ENCODE results near the gene MYBPC2. TPM values are rescaled to one million over a fixed set of nuclear protein-coding genes. Genes with fewer than 3 reads are reported as not detected.
A peak's percentile ranks its signal among the peaks of the same experiment; 100 is the strongest.
"Not testable (repeated sequence)": the region's sequence is repeated elsewhere in the genome, so short reads cannot be mapped to it uniquely, and the experiment has no call there.

The MYBPC2 gene
- total RNA-seq, 1 donor from 2014 or later, result 0.61 TPM

DNA sequence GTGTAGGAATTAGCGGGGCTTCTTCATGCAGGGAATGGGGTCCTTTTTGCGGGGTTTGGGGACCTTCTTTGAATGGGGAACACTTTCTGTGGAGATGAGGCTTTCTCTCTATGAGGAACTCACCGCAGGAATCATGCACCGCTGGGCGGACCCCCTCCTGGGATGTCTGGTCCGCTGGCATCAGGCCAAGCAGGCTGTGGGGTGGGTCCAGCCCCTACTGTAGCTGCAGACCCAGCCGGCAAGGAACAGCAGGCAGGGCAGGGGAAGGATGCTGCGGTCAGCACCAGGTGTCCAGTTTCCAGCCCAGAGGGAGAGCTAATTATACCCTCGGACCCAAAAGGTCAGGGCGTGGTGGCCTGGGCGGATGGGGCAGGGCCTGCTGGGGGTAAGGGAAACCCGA lies 1.8 kb downstream of the MYBPC2 start:
- no peak for TF ChIP-seq CTCF (IDR thresholded peaks at IDR 0.05; ENCODE audit: partially characterized antibody, unreplicated experiment)
- peaks cover 7% of the 10 kb centered on the region for H3K9me3 Mint-ChIP-seq (ENCODE audit: unreplicated experiment)
- H3K27ac Mint-ChIP-seq (ENCODE audit: unreplicated experiment), result peak overlapping the region; percentile 69
- H3K4me1 Mint-ChIP-seq (ENCODE audit: low read depth, unreplicated experiment), result peaks cover 10% of the 10 kb centered on the region
- DNase-seq, result peak; percentile 74
- peaks cover 8% of the 10 kb centered on the region for H3K27me3 Mint-ChIP-seq (ENCODE audit: unreplicated experiment)
- H3K4me3 Mint-ChIP-seq (ENCODE audit: unreplicated experiment), result no peak overlapping the region
- peaks cover under 1% of the 10 kb centered on the region for H3K36me3 Mint-ChIP-seq (ENCODE audit: unreplicated experiment)

- Mint-ChIP-seq H3K9me3 (ENCODE audit: unreplicated experiment) (peaks cover 11% of the 10 kb centered on the region), H3K4me3 (ENCODE audit: unreplicated experiment) (no peak overlapping the region), H3K36me3 (ENCODE audit: unreplicated experiment) (peaks cover 5% of the 10 kb centered on the region), H3K4me1 (ENCODE audit: low read depth, unreplicated experiment) (peaks cover 10% of the 10 kb centered on the region), H3K27ac (ENCODE audit: unreplicated experiment) (no peak overlapping the region), H3K27me3 (ENCODE audit: unreplicated experiment) (peaks cover 10% of the 10 kb centered on the region)
- DNase-seq, result no peak
- no peak for TF ChIP-seq CTCF (IDR thresholded peaks at IDR 0.05; ENCODE audit: partially characterized antibody, unreplicated experiment)
Measured at GRCh38 chr19:50435221-50435620, 2.5 kb downstream of the MYBPC2 start.

DNA sequence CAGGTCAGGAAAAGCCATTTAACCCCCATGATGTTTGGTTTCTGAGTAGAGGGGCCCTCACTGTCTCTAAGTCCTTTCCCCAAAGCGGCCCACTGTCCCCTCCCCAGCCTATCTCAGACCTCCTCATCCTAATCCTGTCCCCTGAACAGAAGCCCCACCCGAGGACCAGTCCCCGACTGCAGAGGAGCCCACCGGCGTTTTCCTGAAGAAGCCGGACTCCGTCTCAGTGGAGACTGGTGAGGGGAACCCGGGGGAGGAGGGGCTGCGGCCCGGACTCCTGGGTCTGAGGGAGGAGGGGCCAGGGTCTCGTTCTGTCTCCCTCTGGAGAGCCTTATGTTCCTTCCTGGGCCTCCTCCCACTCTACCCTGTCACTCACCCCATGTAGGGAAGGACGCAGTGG lies 2.9 kb downstream of the MYBPC2 start:
- peaks cover 10% of the 10 kb centered on the region for H3K4me1 Mint-ChIP-seq (ENCODE audit: low read depth, unreplicated experiment)
- peaks cover 10% of the 10 kb centered on the region for H3K27me3 Mint-ChIP-seq (ENCODE audit: unreplicated experiment)
- H3K36me3 Mint-ChIP-seq (ENCODE audit: unreplicated experiment), result peaks cover 5% of the 10 kb centered on the region
- H3K4me3 Mint-ChIP-seq (ENCODE audit: unreplicated experiment), result no peak overlapping the region
- no peak overlapping the region for H3K27ac Mint-ChIP-seq (ENCODE audit: unreplicated experiment)
- TF ChIP-seq CTCF (IDR thresholded peaks at IDR 0.05; ENCODE audit: partially characterized antibody, unreplicated experiment), result no peak
- no peak for DNase-seq
- peaks cover 11% of the 10 kb centered on the region for H3K9me3 Mint-ChIP-seq (ENCODE audit: unreplicated experiment)

- H3K4me1 Mint-ChIP-seq (ENCODE audit: low read depth, unreplicated experiment), result peaks cover 9% of the 10 kb centered on the region
- no peak overlapping the region for H3K4me3 Mint-ChIP-seq (ENCODE audit: unreplicated experiment)
- no peak for DNase-seq
- TF ChIP-seq CTCF (IDR thresholded peaks at IDR 0.05; ENCODE audit: partially characterized antibody, unreplicated experiment), result no peak
- no peak overlapping the region for H3K27ac Mint-ChIP-seq (ENCODE audit: unreplicated experiment)
- H3K9me3 Mint-ChIP-seq (ENCODE audit: unreplicated experiment), result peaks cover 11% of the 10 kb centered on the region
- H3K36me3 Mint-ChIP-seq (ENCODE audit: unreplicated experiment), result peaks cover 5% of the 10 kb centered on the region
- H3K27me3 Mint-ChIP-seq (ENCODE audit: unreplicated experiment), result peaks cover 10% of the 10 kb centered on the region
Measured at GRCh38 chr19:50437862-50438449, 5.3 kb downstream of the MYBPC2 start.

- not testable (repeated sequence) for H3K27ac Mint-ChIP-seq (ENCODE audit: unreplicated experiment); H3K4me1 Mint-ChIP-seq (ENCODE audit: low read depth, unreplicated experiment); H3K4me3 Mint-ChIP-seq (ENCODE audit: unreplicated experiment); DNase-seq; H3K36me3 Mint-ChIP-seq (ENCODE audit: unreplicated experiment)
- peaks cover 11% of the 10 kb centered on the region for H3K27me3 Mint-ChIP-seq (ENCODE audit: unreplicated experiment)
- peaks cover 12% of the 10 kb centered on the region for H3K9me3 Mint-ChIP-seq (ENCODE audit: unreplicated experiment)
Measured at GRCh38 chr19:50439130-50439529, 6.4 kb downstream of the MYBPC2 start.
